ENCODE results near the gene BBIP1. TPM values are rescaled to one million over a fixed set of nuclear protein-coding genes. Genes with fewer than 3 reads are reported as not detected.

BBIP1 gene
- total RNA-seq, 4 donors from 2014 or later, result 19.6 to 32.2 (median 21.9) TPM

- ATAC-seq (ENCODE audit: low FRiP score) (no peak), DNase-seq (ENCODE audit: low spot score) (no peak)
- no peak for TF ChIP-seq CTCF (IDR thresholded peaks at IDR 0.05)
These were observed 43.5 kb upstream of the BBIP1 start for GRCh38 chr10:110962443-110962842.

- DNase-seq (ENCODE audit: low spot score), result no peak
- no peak for TF ChIP-seq CTCF (IDR thresholded peaks at IDR 0.05)
- ATAC-seq (ENCODE audit: low FRiP score), result no peak
These were observed 41.3 kb upstream of the BBIP1 start for GRCh38 chr10:110960333-110960712.

- TF ChIP-seq CTCF (IDR thresholded peaks at IDR 0.05), result no peak
- ATAC-seq (ENCODE audit: low FRiP score), result no peak
- no peak for DNase-seq (ENCODE audit: low spot score)
These were observed 40.7 kb upstream of the BBIP1 start for GRCh38 chr10:110959379-110960332.

- no peak for ATAC-seq (ENCODE audit: low FRiP score)
These were observed 38.6 kb upstream of the BBIP1 start for GRCh38 chr10:110957606-110958005.

GRCh38 chr10:110951381-110951780 is 32.4 kb upstream of the BBIP1 start:
- no peak for ATAC-seq (ENCODE audit: low FRiP score)
- TF ChIP-seq CTCF (IDR thresholded peaks at IDR 0.05), result no peak
- no peak for DNase-seq (ENCODE audit: low spot score)

More at GRCh38 chr10:110957606-110958005, 38.6 kb upstream of the BBIP1 start:
- DNase-seq (ENCODE audit: low spot score), result no peak
- TF ChIP-seq CTCF (IDR thresholded peaks at IDR 0.05), result no peak

- no peak for DNase-seq (ENCODE audit: low spot score)
- no peak for TF ChIP-seq CTCF (IDR thresholded peaks at IDR 0.05)
- ATAC-seq (ENCODE audit: low FRiP score), result no peak
These were observed 28.1 kb upstream of the BBIP1 start for GRCh38 chr10:110947061-110947595.
